HepG2 (cell line): ENCODE measurements around the gene ANKRD11. TPM values are rescaled to one million over a fixed set of nuclear protein-coding genes. Genes with fewer than 3 reads are reported as not detected.

Source experiments
- AGO2 ChIP-seq: fragments of 200-400 bp; formaldehyde crosslinking; optimal IDR thresholded peaks from 2 replicates; pipeline ENCODE3; 2017; ENCODE audit warnings: mild to moderate bottlenecking, low read depth, low read length, moderate library complexity
- CCAR2 ChIP-seq: fragments of 200-400 bp; formaldehyde crosslinking; optimal IDR thresholded peaks from 2 replicates; pipeline ENCODE3; 2018; ENCODE audit warnings: low read depth, mild to moderate bottlenecking, low read length, moderate library complexity
- CEBPG ChIP-seq: IDR thresholded peaks from 2 replicates; pipeline ENCODE4 v1.6.1; 2016
- GATAD1 ChIP-seq: IDR thresholded peaks from 2 replicates; pipeline ENCODE4 v1.6.1; 2016; ENCODE audit warnings: missing genetic modification reagents, missing compliant biosample characterization
- MTF2 ChIP-seq: sonication (generic); formaldehyde crosslinking; IDR thresholded peaks from 2 replicates; pipeline ENCODE4 v1.5.0; 2020; ENCODE audit warnings: missing genetic modification reagents, borderline replicate concordance
- SRSF4 ChIP-seq: fragments of 200-400 bp; formaldehyde crosslinking; IDR thresholded peaks from one replicate; pipeline ENCODE4 v1.6.1; 2018; ENCODE audit warnings: mild to moderate bottlenecking, low read depth, low read length, moderate library complexity; ENCODE audit not compliant: poor library complexity, severe bottlenecking
- ZFP1 ChIP-seq: IDR thresholded peaks from 2 replicates; pipeline ENCODE4 v1.6.1; 2016
- ZNF549 ChIP-seq: sonication (generic); formaldehyde crosslinking; IDR thresholded peaks from 2 replicates; pipeline ENCODE4 v1.5.0; 2020; ENCODE audit warnings: missing genetic modification reagents
- ZNF574 ChIP-seq: sonication (generic); formaldehyde crosslinking; IDR thresholded peaks from 2 replicates; pipeline ENCODE4 v1.4.0; 2020; ENCODE audit warnings: missing genetic modification reagents
- ZNF609 ChIP-seq: sonication (generic); formaldehyde crosslinking; IDR thresholded peaks from 2 replicates; pipeline ENCODE4 v1.4.0; 2020; ENCODE audit warnings: mild to moderate bottlenecking, missing genetic modification reagents, borderline replicate concordance
- ZSCAN22 ChIP-seq: sonication (generic); formaldehyde crosslinking; IDR thresholded peaks from 2 replicates; pipeline ENCODE4 v1.4.0; 2020; ENCODE audit warnings: mild to moderate bottlenecking, missing genetic modification reagents
- polyA plus RNA-seq, 8 experiments: library from polyadenylated mRNA; depleted of rRNA in 3 of 8; stranded (reverse) in 7 of 8; unstranded in 1 of 8; fragments of >200 nt; fragmentation: Illumina TruSeq in 4 of 8; extraction: Trizol in 4 of 8; gene quantifications; 2 replicates each; pipeline versions ENCODE4 v1.2.1 to v1.2.3, GENCODE V29; 2011 to 2016; ENCODE audit warnings: low read depth in 4 of 8, missing spikeins in 1 of 8, mixed read lengths in 1 of 8; ENCODE audit not compliant: insufficient read depth in 1 of 8
- total RNA-seq, 5 experiments: library from RNA; depleted of rRNA; stranded (reverse); fragments of >200 nt; fragmentation: Illumina TruSeq; extraction: Trizol; gene quantifications; 2 replicates each; pipeline ENCODE4 v1.2.3, GENCODE V29; 2016; ENCODE audit warnings: low read depth in 1 of 5

Gene ANKRD11
- total and polyA plus RNA-seq, 2 of the 13 experiments (the other 11 are each of a cell fraction or from before 2014, with no cell fraction given), result 21.4 to 38.4 TPM

DNA sequence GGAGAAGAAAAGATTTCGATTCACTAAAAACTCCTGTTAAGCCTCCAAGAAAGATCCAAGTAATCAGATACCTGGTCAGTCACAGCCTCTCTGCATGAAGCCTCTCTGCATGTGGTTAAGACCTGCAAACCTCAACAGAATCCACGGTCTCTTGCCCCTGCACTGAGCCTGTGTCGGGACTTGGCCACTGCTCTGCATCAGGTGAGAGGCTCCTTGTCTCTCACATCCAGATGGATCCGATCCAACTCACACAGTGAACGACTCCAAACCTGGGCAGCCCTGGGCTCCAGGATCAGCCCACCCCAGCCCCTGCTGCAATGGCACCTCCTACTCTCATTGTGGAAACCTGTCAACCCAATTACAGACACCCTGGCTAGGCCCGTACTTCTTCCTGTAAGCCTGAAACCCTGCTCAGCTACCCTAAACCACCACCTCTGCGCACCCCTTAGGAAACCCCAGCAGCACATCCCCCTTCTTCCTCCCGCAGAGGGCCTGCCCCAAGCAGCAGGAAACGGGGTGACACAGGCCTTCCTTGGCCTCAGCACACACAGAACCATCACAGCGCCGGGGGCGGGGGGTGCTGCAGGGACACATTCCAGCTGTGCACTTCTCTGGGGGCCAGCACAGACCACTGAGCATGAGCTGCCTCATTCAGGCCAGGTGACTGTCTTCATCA lies 129.5 kb downstream of the ANKRD11 start (continued):
- TF ChIP-seq ZNF609 (no peak), CEBPG (CRISPR knock-in tag) (no peak), ZSCAN22 (CRISPR knock-in tag) (no peak), ZNF574 (CRISPR knock-in tag) (no peak), ZNF549 (CRISPR knock-in tag) (no peak), CCAR2 (no peak), MTF2 (CRISPR knock-in tag) (no peak), ZFP1 (CRISPR knock-in tag) (no peak), AGO2 (peak; percentile 50), SRSF4 (no peak), GATAD1 (CRISPR knock-in tag) (no peak)
- TF ChIP-seq, all 625 proteins: peak for 6
